BLaER1 treated with 17β-estradiol and CSF1 and Interleukin-3, amounts not matched to agents 10 nM and 100 nM (cell line): ENCODE data around the gene LMNB1.
"Not testable (repeated sequence)": the region's sequence is repeated elsewhere in the genome, so short reads cannot be mapped to it uniquely, and the experiment has no call there.

Experiments used
- H3K27ac ChIP-seq, 11 experiments: shearing (Covaris generic); formaldehyde crosslinking; 2 replicates each; pipeline ENCODE4 v1.8.1; 2022
- H3K27me3 ChIP-seq, 11 experiments: shearing (Covaris generic); formaldehyde crosslinking; 2 replicates each; pipeline ENCODE4 v1.8.1; 2022
- H3K36me3 ChIP-seq, 11 experiments: shearing (Covaris generic); formaldehyde crosslinking; 2 replicates each; pipeline ENCODE4 v1.8.1; 2022
- H3K4me1 ChIP-seq, 10 experiments: shearing (Covaris generic); formaldehyde crosslinking; 2 replicates each; pipeline ENCODE4 v1.8.1; 2022
- H3K4me2 ChIP-seq, 11 experiments: shearing (Covaris generic); formaldehyde crosslinking; 2 replicates each; pipeline ENCODE4 v1.8.1; 2022
- H3K4me3 ChIP-seq, 10 experiments: shearing (Covaris generic); formaldehyde crosslinking; 2 replicates each; pipeline ENCODE4 v1.8.1; 2022
- H3K9ac ChIP-seq, 11 experiments: shearing (Covaris generic); formaldehyde crosslinking; 2 replicates each; pipeline ENCODE4 v1.8.1; 2022
- H3K9me3 ChIP-seq, 11 experiments: shearing (Covaris generic); formaldehyde crosslinking; replicated peaks in 1 of 11; 2 replicates each; pipeline ENCODE4 v1.8.1; 2022
- H4K20me1 ChIP-seq, 11 experiments: shearing (Covaris generic); formaldehyde crosslinking; 2 replicates each; pipeline ENCODE4 v1.8.1; 2022
- Cebpa-rat ChIP-seq, 11 experiments: shearing (Covaris generic); IDR thresholded peaks; 2 replicates each; pipeline ENCODE4 v1.8.1; 2022

Gene LMNB1

GRCh38 chr5:126752081-126752785 lies 24.7 kb upstream of the LMNB1 start:
- TF ChIP-seq Cebpa-rat (IDR thresholded peaks at IDR 0.05), result no peak
- Histone ChIP-seq H4K20me1 (no peaks in the 10 kb centered on the region), H3K9ac (no peak overlapping the region), H3K4me1 (peaks cover 25 to 60% (median 35%) of the 10 kb centered on the region in 10 experiments), H3K27ac (no peak overlapping the region), H3K9me3 (peaks cover 0 to 12% (median 0%) of the 10 kb centered on the region in 11 experiments; a peak in 4 of 22 replicates), H3K4me2 (no peak overlapping the region), H3K4me3 (no peak overlapping the region), H3K27me3 (no peaks in the 10 kb centered on the region), H3K36me3 (no peaks in the 10 kb centered on the region)

- Histone ChIP-seq H3K4me1 (peaks cover 24 to 63% (median 38%) of the 10 kb centered on the region in 10 experiments), H3K36me3 (no peaks in the 10 kb centered on the region), H3K4me3 (no peak overlapping the region), H3K9ac (no peak overlapping the region), H4K20me1 (no peaks in the 10 kb centered on the region), H3K27me3 (no peaks in the 10 kb centered on the region), H3K4me2 (peak overlapping the region in 6 of 11 experiments; percentile 12 to 52 (median 30); a peak in 5 of 22 replicates), H3K9me3 (peaks cover 0 to 12% (median 0%) of the 10 kb centered on the region in 11 experiments; a peak in 4 of 22 replicates), H3K27ac (peak overlapping the region in 3 of 11 experiments; percentile 17 to 47 (median 32); a peak in 3 of 22 replicates)
- no peak for TF ChIP-seq Cebpa-rat (IDR thresholded peaks at IDR 0.05)
Measured at GRCh38 chr5:126753227-126753626, 23.7 kb upstream of the LMNB1 start.

DNA sequence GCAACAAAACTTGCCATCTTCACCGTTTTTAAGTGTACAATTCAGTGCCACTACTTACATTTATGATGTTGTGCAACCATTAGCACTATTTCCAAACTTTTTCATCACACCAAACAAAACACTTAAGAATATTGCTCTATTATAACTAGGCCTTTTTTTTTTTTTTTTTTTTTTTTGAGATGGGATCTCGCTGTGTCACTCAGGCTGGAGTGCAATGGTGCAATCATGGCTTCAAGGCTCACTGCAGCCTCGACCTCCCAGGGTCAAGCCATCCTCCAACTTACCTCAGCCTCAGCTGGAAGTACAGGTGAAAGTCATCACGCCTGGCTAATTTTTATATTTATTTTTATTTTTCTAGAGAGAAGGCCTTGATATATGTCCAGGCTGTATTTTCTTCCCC lies 22.3 kb upstream of the LMNB1 start:
- no peaks in the 10 kb centered on the region for H3K27me3 ChIP-seq
- H3K36me3 ChIP-seq, result no peaks in the 10 kb centered on the region
- no peak; a peak in 1 of 22 replicates for TF ChIP-seq Cebpa-rat (IDR thresholded peaks at IDR 0.05)
- H3K9ac ChIP-seq, result no peak overlapping the region
- no peaks in the 10 kb centered on the region for H4K20me1 ChIP-seq
- peaks cover 0 to 12% (median 0%) of the 10 kb centered on the region in 11 experiments; a peak in 4 of 22 replicates for H3K9me3 ChIP-seq
- peak overlapping the region in 2 of 11 experiments; percentile 8 to 36; a peak in 3 of 22 replicates for H3K27ac ChIP-seq
- peaks cover 27 to 67% (median 42%) of the 10 kb centered on the region in 10 experiments for H3K4me1 ChIP-seq
- H3K4me3 ChIP-seq, result no peak overlapping the region
- H3K4me2 ChIP-seq, result peak overlapping the region in 1 of 11 experiments; percentile 16; a peak in 1 of 22 replicates

DNA sequence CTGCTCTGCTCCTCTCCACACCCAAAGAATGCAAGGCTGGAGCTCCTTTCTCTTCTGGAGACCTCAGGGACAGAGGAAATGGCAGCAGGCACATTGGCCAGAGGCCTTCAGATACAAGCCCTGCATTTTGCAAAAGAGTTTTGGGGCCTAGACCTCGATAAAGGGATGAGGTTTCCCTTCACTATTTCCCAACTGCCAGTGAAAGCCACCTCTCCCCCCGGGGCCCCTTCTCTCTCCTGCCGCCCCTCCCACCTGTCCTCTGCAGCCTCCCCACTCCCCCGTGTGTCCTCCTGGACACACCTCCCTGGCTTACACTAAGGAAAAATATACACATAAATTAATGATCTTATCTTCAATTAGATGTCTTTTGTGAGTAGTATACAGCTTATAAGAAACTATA lies 21.3 kb upstream of the LMNB1 start:
- H3K27me3 ChIP-seq, result no peaks in the 10 kb centered on the region
- peaks cover 27 to 68% (median 44%) of the 10 kb centered on the region in 10 experiments for H3K4me1 ChIP-seq
- peak overlapping the region in 9 of 11 experiments; percentile 4 to 51 (median 20); a peak in 8 of 22 replicates for H3K4me2 ChIP-seq
- no peaks in the 10 kb centered on the region for H4K20me1 ChIP-seq
- no peak overlapping the region for H3K4me3 ChIP-seq
- no peaks in the 10 kb centered on the region for H3K36me3 ChIP-seq
- H3K27ac ChIP-seq, result peak overlapping the region in 5 of 11 experiments; percentile 14 to 38 (median 36); a peak in 9 of 22 replicates
- H3K9me3 ChIP-seq, result peaks cover 0 to 2% (median 0%) of the 10 kb centered on the region in 11 experiments; a peak in 3 of 22 replicates
- TF ChIP-seq Cebpa-rat (IDR thresholded peaks at IDR 0.05), result no peak
- peak overlapping the region in 3 of 11 experiments; percentile 2 to 11 (median 11); a peak in 1 of 22 replicates for H3K9ac ChIP-seq

DNA sequence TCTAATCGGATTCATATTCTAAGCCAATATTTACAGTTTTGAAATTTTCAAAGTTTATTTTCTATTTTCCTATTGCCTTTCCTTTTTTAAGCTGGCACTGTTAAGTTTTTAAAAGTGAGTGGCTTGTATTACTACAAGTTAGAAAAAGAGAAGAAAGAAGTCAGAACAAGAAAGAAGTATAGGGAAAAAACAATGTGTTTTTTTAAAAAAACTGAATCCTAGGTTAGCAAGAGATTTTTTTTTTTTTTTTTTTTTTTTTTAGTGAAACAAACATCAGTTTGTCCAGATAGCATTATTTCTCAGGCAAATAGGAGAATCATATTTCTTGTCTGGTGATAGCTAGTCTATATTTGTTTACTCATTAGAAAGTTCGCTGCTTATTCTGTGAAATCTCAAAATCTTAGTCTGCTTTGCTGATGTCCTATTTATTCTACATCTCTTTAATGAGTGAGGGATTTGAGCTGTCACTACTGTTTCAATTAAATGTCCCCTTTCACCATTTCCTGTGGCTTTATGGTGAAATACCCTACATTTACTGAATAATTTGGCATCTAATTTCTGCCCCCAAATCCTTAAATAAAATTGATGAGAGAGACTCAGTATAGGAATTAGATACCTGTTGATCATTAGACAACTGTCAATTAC lies 19.1 kb upstream of the LMNB1 start:
- Histone ChIP-seq H3K27me3 (no peaks in the 10 kb centered on the region), H4K20me1 (no peaks in the 10 kb centered on the region), H3K4me1 (peaks cover 41 to 87% (median 61%) of the 10 kb centered on the region in 10 experiments), H3K9me3 (no peaks in the 10 kb centered on the region), H3K27ac (peak overlapping the region in 10 of 11 experiments; percentile 35 to 90 (median 76); a peak in 19 of 22 replicates), H3K36me3 (no peaks in the 10 kb centered on the region), H3K4me3 (peak overlapping the region in 4 of 10 experiments; percentile 17 to 43 (median 22); a peak in 4 of 20 replicates), H3K4me2 (peak overlapping the region; percentile 64 to 88 (median 83)), H3K9ac (peak overlapping the region in 10 of 11 experiments; percentile 38 to 77 (median 60); a peak in 18 of 22 replicates)
- TF ChIP-seq Cebpa-rat (IDR thresholded peaks at IDR 0.05), result peak in 1 of 11 experiments; percentile 44; a peak in 1 of 22 replicates

GRCh38 chr5:126763371-126763770 lies 13.6 kb upstream of the LMNB1 start:
- Histone ChIP-seq H3K9me3 (no peaks in the 10 kb centered on the region), H3K27ac (peak overlapping the region in 5 of 11 experiments; percentile 61 to 88 (median 75); a peak in 7 of 22 replicates), H3K36me3 (no peaks in the 10 kb centered on the region), H4K20me1 (no peaks in the 10 kb centered on the region), H3K4me1 (peaks cover 20 to 52% (median 34%) of the 10 kb centered on the region in 10 experiments), H3K27me3 (no peaks in the 10 kb centered on the region), H3K4me3 (no peak overlapping the region), H3K9ac (peak overlapping the region in 1 of 11 experiments; percentile 68; a peak in 1 of 22 replicates), H3K4me2 (peak overlapping the region in 5 of 11 experiments; percentile 49 to 74 (median 70); a peak in 5 of 22 replicates)
- no peak for TF ChIP-seq Cebpa-rat (IDR thresholded peaks at IDR 0.05)

DNA sequence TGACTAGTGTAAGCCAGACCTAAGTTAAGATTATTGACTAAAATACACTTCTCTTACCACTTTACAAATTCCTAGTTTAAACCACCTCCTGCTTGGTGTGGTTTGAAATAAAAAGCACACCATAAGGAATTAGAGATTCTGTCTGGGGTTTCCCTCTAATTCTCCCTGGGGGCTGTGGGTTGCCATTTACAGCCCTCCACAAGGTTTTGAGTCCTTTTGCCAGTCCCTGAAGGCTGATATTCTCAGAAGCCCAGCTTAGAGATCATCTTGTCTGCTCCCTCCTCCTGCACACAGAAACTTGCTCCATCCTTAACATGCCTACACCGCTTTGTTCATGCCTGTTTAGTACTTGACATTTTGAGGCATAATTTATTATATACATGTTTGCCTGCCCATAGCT lies 7.2 kb upstream of the LMNB1 start:
- Histone ChIP-seq H3K9ac (peak overlapping the region in 3 of 11 experiments; percentile 1 to 46 (median 42); a peak in 4 of 22 replicates), H3K4me2 (peak overlapping the region in 9 of 11 experiments; percentile 15 to 76 (median 58); a peak in 17 of 22 replicates), H3K4me1 (peaks cover 0 to 25% (median 16%) of the 10 kb centered on the region in 10 experiments; a peak in 17 of 20 replicates), H3K36me3 (no peaks in the 10 kb centered on the region), H4K20me1 (no peaks in the 10 kb centered on the region), H3K27ac (no peak overlapping the region), H3K4me3 (no peak overlapping the region), H3K9me3 (0 out of 22 replicates have a peak, but pooled peaks cover 0 to 6% (median 0%) of the 10 kb centered on the region in 11 experiments), H3K27me3 (no peaks in the 10 kb centered on the region)
- TF ChIP-seq Cebpa-rat (IDR thresholded peaks at IDR 0.05), result no peak

DNA sequence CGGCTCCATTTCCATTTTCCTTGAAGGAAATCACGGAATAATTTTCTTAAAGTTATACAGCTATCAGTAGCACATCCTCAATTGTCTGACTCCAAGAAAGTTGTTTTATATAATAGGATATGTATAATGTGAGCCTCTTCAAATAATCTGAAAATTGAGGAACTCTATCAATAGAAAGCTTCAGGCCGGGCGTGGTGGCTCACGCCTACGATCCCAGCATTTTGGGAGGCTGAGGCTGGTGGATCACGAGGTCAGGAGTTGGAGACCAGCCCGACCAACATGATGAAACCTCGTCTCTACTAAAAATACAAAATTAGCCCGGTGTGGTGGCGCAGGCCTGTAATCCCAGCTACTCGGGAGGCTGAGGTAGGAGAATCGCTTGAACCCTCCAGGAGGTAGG lies 3.4 kb upstream of the LMNB1 start:
- H4K20me1 ChIP-seq, H3K36me3 ChIP-seq, H3K4me3 ChIP-seq, H3K9me3 ChIP-seq, H3K27me3 ChIP-seq, H3K27ac ChIP-seq, H3K9ac ChIP-seq: not testable (repeated sequence)
- Histone ChIP-seq H3K4me2 (peak overlapping the region in 1 of 11 experiments; percentile 48; a peak in 1 of 22 replicates), H3K4me1 (peaks cover 9 to 36% (median 26%) of the 10 kb centered on the region in 10 experiments)

DNA sequence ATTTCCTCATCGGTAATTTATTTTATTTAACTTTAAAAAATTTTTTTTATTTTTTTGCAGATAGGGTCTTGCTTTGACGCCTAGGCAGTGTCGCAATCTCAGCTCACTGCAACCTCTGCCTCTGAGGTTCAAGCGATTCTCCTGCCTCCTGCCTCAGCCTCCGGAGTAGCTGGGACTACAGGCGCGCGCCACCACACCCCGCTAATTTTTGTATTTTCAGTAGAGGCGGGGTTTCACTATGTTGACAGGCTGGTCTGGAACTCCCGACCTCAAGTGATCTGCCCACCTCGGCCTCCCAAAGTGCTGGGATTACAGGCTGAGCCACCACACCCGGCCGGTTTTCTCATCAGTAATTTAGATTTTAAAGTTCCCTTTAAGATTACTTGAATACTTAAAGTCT lies 2.3 kb upstream of the LMNB1 start:
- peaks cover 19 to 33% (median 26%) of the 10 kb centered on the region in 10 experiments for H3K4me1 ChIP-seq

More for the DNA sequence above, 2.3 kb upstream of the LMNB1 start:
- not testable (repeated sequence) for H3K27ac ChIP-seq, H3K27me3 ChIP-seq, H3K9me3 ChIP-seq, H3K4me2 ChIP-seq, H3K4me3 ChIP-seq, H3K36me3 ChIP-seq, H3K9ac ChIP-seq
- peaks cover 0 to 14% (median 13%) of the 10 kb centered on the region in 11 experiments; a peak in 17 of 22 replicates for H4K20me1 ChIP-seq
- peak in 2 of 11 experiments; percentile 25 to 61; a peak in 1 of 22 replicates for TF ChIP-seq Cebpa-rat (IDR thresholded peaks at IDR 0.05)
